PC-9 (cell line): ENCODE results near the gene GTF3C4.

Source experiments
- CTCF ChIP-seq: fragments of 200-600 bp; sonication (generic); conservative IDR thresholded peaks from 2 replicates; pipeline ENCODE4 v1.6.1; 2017; ENCODE audit warnings: mixed run types, antibody characterized with exemption, mild to moderate bottlenecking, moderate library complexity
- EZH2 ChIP-seq: fragments of 200-600 bp; sonication (generic); IDR thresholded peaks from 2 replicates; pipeline ENCODE4 v1.8.0; 2017; ENCODE audit warnings: antibody characterized with exemption, low read depth

GRCh38 chr9:132728497-132728896 lies 58.2 kb downstream of the GTF3C4 start:
- no peak for TF ChIP-seq CTCF
- TF ChIP-seq EZH2 = no peak
